ENCODE data around the gene DMRT1.

Gene DMRT1

DNA sequence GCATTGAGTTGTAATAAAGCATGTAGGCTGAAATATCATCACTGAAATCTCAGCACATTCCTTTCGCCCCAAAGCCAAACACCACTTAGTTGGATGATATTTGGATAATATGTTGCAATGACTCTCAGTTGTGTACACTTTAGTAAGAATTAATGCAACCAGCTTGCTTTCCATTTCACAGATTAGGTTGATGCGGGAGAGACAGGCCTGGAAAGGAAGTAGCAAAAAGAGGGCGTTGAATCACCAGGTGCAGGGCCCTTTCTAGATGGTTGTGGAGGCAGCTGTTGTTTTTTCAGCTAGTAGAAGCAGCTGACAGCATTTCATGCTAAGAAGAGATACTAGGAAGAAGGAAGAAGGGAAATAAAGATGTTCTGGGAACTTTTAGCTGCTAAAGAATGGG is 165.8 kb downstream of the DMRT1 start:
- no peak for DNase-seq

DNA sequence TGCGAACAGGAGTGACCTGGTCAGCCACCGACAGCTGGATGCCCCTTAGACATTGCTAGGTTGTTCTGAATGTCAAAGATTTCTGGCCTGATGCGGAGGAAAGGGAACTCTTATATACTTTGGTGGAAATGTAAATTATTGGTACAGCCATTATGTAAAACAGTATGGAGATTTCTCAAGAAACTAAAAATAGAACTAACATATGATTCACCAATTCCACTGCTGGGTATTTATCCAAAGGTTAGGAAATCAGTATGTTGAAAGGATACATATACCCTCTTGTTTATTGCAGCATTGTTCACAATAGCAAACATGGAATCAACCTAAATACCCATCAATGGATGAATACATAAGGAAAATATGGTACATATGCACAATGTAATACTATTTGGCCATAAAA is 166.7 kb downstream of the DMRT1 start:
- no peak for DNase-seq

DNA sequence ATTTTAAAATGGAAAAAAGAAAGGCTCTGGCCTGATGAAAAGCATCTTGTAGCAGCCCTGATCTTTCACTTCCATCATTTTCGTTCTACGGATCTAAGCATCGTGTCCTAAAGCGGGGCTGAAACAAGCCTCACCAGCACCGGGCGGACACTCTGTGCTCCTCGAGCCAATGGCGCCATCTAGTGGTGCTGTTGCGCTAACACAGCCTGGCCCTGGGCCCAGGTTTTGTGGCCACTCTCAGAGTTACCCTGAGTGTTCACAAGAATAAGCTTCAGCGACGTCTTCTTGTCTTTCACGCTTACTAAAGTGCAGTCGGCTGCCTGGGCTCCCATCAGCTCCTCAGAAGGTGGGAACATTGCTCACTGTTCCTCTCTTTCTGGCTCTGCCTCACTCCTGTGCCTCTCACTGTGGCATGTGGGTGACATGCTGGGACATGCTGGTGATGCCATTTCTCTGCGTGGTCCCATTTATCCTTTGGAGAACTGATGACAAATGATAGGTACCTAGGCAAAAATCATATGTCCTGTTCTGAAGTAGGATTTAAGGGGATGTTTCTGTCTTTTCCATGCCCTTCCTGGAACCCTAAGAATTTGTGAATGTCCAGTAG is 167.7 kb downstream of the DMRT1 start:
- peak; percentile 37 for DNase-seq

DNA sequence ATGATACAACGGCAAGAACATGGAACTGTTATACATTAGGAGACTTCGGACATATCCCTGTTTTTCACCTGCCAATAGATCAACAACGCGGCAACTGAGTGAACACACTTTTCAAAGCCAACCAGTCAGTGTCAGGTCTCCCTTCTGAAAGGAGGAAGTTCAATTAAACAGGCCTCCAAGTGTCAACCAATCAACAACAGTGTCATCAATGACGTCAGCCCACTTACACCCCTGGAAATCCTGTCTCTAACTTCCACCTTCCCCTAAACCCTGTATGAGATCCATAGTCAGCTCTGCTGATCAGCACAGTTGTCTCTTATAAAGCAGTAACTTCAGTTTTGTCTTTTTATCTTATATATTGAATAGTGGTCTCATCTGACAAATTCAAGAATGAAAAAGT is 171.5 kb downstream of the DMRT1 start:
- no peak for DNase-seq

DNA sequence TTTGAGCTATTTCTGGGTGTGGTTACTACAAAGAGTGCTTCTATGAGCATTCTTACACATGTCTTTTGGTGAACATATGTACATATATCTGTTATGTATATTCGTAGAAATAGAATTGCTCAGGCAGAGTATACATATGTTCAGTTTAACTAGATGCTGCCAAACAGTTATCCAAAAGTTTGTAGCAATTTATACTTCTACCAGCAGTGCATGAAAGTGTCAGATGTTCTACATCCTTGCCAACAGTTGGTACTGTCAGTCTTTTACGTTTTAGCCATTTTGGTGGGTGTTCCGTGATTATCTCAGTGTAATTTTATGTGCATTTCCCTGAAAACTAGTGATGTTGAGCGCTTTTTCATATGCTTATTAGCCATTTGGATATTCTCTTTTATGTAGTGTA is 172.7 kb downstream of the DMRT1 start:
- DNase-seq, result no peak

DNA sequence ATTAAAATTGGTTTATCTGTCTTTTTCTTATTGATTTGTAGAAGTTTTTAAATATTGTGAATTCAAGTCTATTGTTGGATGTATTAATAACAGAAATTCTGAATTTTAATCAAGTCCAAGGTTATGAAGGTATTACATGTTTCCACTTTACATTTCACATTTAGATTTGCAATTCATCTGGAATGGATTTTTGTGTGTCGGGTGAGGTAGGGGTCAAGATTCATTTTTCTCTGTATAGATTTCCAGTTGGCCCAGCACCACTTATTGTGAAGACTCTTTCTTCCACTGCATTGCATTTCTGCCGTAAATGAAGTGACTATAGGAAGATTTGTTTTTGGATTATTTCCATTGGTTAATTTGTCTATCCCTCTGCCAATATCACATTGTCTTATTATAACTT is 173.1 kb downstream of the DMRT1 start:
- DNase-seq, result no peak

DNA sequence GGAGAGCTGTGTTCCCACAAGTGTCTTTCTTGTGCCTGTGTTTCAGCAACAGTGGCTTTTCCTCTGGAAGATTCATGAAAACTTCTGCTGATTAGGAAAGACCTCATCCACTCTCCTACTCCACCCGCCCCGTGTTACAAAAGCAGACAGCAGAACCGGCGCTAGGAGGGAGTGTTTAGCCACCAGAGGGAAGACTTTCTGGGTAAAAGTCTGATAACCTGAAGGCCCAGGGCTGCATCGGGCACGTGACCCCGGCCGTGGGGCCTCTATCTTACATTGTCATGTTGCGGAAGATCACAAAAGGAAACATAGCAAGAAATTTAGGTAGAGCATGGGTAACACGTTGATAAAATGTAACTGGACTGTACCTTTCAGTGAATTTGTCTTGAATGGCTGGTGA is 176.6 kb downstream of the DMRT1 start:
- DNase-seq, result no peak

Data from NCI-H187 treated with DMSO at 0.1 percent for 48 hours (cell line).